CD14-positive monocyte (primary cell): ENCODE results near the gene SNPH. TPM values are rescaled to one million over a fixed set of nuclear protein-coding genes. Genes with fewer than 3 reads are reported as not detected.

Experiments
- DNase-seq, 3 donors: peaks; one replicate each; pipeline ENCODE4 v3.0.0-alpha.2; 2011 to 2022
- H2AFZ ChIP-seq: 2 replicates; pipeline ENCODE4 v1.6.0; 2012; ENCODE audit warnings: mild to moderate bottlenecking, low read depth, low read length, inconsistent platforms; ENCODE audit not compliant: insufficient read depth, poor library complexity, severe bottlenecking
- H3K27ac ChIP-seq, 2 donors: 1 replicate in 1 of 2; 2 replicates in 1 of 2; pipeline ENCODE4 v1.5.1; 2012 to 2013; ENCODE audit warnings: low read length in 2 of 2, control low read depth in 1 of 2, inconsistent platforms in 1 of 2, low read depth in 1 of 2, mild to moderate bottlenecking in 1 of 2
- H3K27me3 ChIP-seq, 2 donors: one replicate each; pipeline versions ENCODE4 v1.6.0 to v1.6.1; 2011 to 2013; ENCODE audit warnings: low read length in 2 of 2; ENCODE audit not compliant: control insufficient read depth in 2 of 2, insufficient read depth in 2 of 2
- H3K36me3 ChIP-seq, 2 donors: replicated peaks in 1 of 2; 1 replicate in 1 of 2; 2 replicates in 1 of 2; pipeline versions ENCODE4 v1.5.1 to v1.6.1; 2012 to 2013; ENCODE audit warnings: low read length in 2 of 2, control low read depth in 1 of 2, inconsistent platforms in 1 of 2, mild to moderate bottlenecking in 1 of 2; ENCODE audit not compliant: insufficient read depth in 2 of 2, control insufficient read depth in 1 of 2
- H3K4me1 ChIP-seq, 2 donors: 1 replicate in 1 of 2; 2 replicates in 1 of 2; pipeline versions ENCODE4 v1.5.1 to v1.6.1; 2012 to 2013; ENCODE audit warnings: low read length in 2 of 2, control low read depth in 1 of 2, inconsistent platforms in 1 of 2, mild to moderate bottlenecking in 1 of 2, moderate library complexity in 1 of 2; ENCODE audit not compliant: insufficient read depth in 2 of 2, control insufficient read depth in 1 of 2
- H3K4me2 ChIP-seq: replicated peaks from 2 replicates; pipeline ENCODE3; 2012; ENCODE audit warnings: low read length, moderate library complexity, mild to moderate bottlenecking; ENCODE audit not compliant: poor library complexity, severe bottlenecking; ENCODE audit errors: extremely low read depth
- H3K4me3 ChIP-seq, 3 experiments: fragments of 200-600 bp in 1 of 3; sonication (generic) in 1 of 3; replicated peaks in 1 of 3; 1 replicate in 2 of 3; 2 replicates in 1 of 3; pipeline ENCODE4 v1.5.1; 2011 to 2013; ENCODE audit warnings: low read length in 3 of 3, mild to moderate bottlenecking in 3 of 3, control low read depth in 2 of 3, low read depth in 2 of 3, inconsistent platforms in 1 of 3, moderate library complexity in 1 of 3
- H3K79me2 ChIP-seq: 2 replicates; pipeline ENCODE4 v1.6.0; 2012; ENCODE audit warnings: mild to moderate bottlenecking, control low read depth, inconsistent platforms, low read length, moderate library complexity; ENCODE audit not compliant: insufficient read depth
- H3K9ac ChIP-seq: 2 replicates; pipeline ENCODE4 v1.6.0; 2017; ENCODE audit warnings: low read length, mild to moderate bottlenecking; ENCODE audit not compliant: insufficient read depth, poor library complexity, severe bottlenecking
- H3K9me3 ChIP-seq, 2 donors: replicated peaks in 1 of 2; 1 replicate in 1 of 2; 2 replicates in 1 of 2; pipeline versions ENCODE4 v1.5.1 to v1.6.1; 2012 to 2013; ENCODE audit warnings: low read length in 2 of 2, control low read depth in 1 of 2; ENCODE audit not compliant: control insufficient read depth in 1 of 2, insufficient read depth in 1 of 2
- H4K20me1 ChIP-seq: 2 replicates; pipeline ENCODE4 v1.6.0; 2012; ENCODE audit warnings: mild to moderate bottlenecking, low read length, control low read depth, moderate library complexity; ENCODE audit not compliant: insufficient read depth
- H3K27ac Mint-ChIP-seq, 7 donors: one replicate each; pipeline ENCODE4 v1.8.0; 2020; ENCODE audit warnings: mild to moderate bottlenecking in 7 of 7, mixed read lengths in 7 of 7, moderate library complexity in 6 of 7, inconsistent platforms in 2 of 7
- H3K27me3 Mint-ChIP-seq, 3 donors: one replicate each; pipeline ENCODE4 v1.8.0; 2021 to 2022; ENCODE audit warnings: low read depth in 3 of 3, mild to moderate bottlenecking in 3 of 3, mixed read lengths in 3 of 3, moderate library complexity in 3 of 3, inconsistent platforms in 1 of 3
- H3K36me3 Mint-ChIP-seq, 2 donors: one replicate each; pipeline ENCODE4 v1.8.0; 2020; ENCODE audit warnings: mixed read lengths in 2 of 2, inconsistent platforms in 1 of 2, mild to moderate bottlenecking in 1 of 2
- H3K4me1 Mint-ChIP-seq: one replicate; pipeline ENCODE4 v1.8.0; 2020; ENCODE audit warnings: mild to moderate bottlenecking, mixed read lengths
- H3K4me3 Mint-ChIP-seq, 2 donors: one replicate each; pipeline ENCODE4 v1.8.0; 2020; ENCODE audit warnings: mild to moderate bottlenecking in 2 of 2, mixed read lengths in 2 of 2, moderate library complexity in 1 of 2
- H3K9me3 Mint-ChIP-seq, 7 donors: one replicate each; pipeline ENCODE4 v1.8.0; 2020 to 2022; ENCODE audit warnings: mixed read lengths in 7 of 7, mild to moderate bottlenecking in 6 of 7, moderate library complexity in 6 of 7, inconsistent platforms in 2 of 7
- CTCF ChIP-seq: fragments of 200-600 bp; IDR thresholded peaks from one replicate; pipeline ENCODE4 v1.8.0; 2022; ENCODE audit warnings: antibody characterized with exemption, mild to moderate bottlenecking
- WGBS: methylation state at CpG from one replicate; pipeline ENCODE4 v1.1.5; 2013; ENCODE audit warnings: missing lambda C conversion rate; ENCODE audit not compliant: insufficient coverage; 5-methylcytosine and 5-hydroxymethylcytosine counted together
- intact Hi-C, 2 donors: fragments of 100-400 bp; cut with micrococcal nuclease; formaldehyde crosslinking; loops; one replicate each; pipeline versions ENCODE4 v1.15.0 to v1.15.1; 2023
- polyA plus RNA-seq, 3 donors: library from polyadenylated mRNA; depleted of rRNA in 1 of 3; unstranded in 2 of 3; stranded (reverse) in 1 of 3; fragments of 300-500 nt in 2 of 3; fragments of >200 nt in 1 of 3; fragmentation: Illumina TruSeq in 2 of 3; gene quantifications; 1 replicate in 2 of 3; 2 replicates in 1 of 3; pipeline ENCODE4 v1.2.3, GENCODE V29; 2012 to 2021

Gene SNPH
- polyA plus RNA-seq, 3 donors: 0.07 to 0.10 TPM; not detected in 1

GRCh38 chr20:1346315-1346969 is 80.3 kb downstream of the SNPH start:
- WGBS: no CpG with 5 or more reads among the region's 2 CpGs
- Mint-ChIP-seq H3K9me3 (peaks cover 4 to 18% (median 12%) of the 10 kb centered on the region in 7 donors), H3K4me1 (peaks cover 6% of the 10 kb centered on the region), H3K36me3 (peaks cover 10 to 14% of the 10 kb centered on the region in 2 donors), H3K27me3 (peaks cover 0 to 1% (median 0%) of the 10 kb centered on the region in 3 donors), H3K4me3 (no peak overlapping the region), H3K27ac (no peak overlapping the region)
- H3K79me2 ChIP-seq: no peaks in the 10 kb centered on the region
- H3K27ac ChIP-seq: no peak overlapping the region
- H3K4me2 ChIP-seq: no peak overlapping the region
- H2AFZ ChIP-seq: no peak overlapping the region
- no peaks in the 10 kb centered on the region for H4K20me1 ChIP-seq
- peaks cover 0 to 5% of the 10 kb centered on the region in 2 donors for H3K9me3 ChIP-seq
- no peaks in the 10 kb centered on the region for H3K36me3 ChIP-seq
- DNase-seq: no peak
- H3K27me3 ChIP-seq: no peaks in the 10 kb centered on the region
- H3K9ac ChIP-seq: no peak overlapping the region
- no peak overlapping the region for H3K4me3 ChIP-seq
- TF ChIP-seq CTCF: no peak
- intact Hi-C loops: no loop called here
- H3K4me1 ChIP-seq: no peaks in the 10 kb centered on the region

GRCh38 chr20:1353956-1354355 is 87.9 kb downstream of the SNPH start:
- H4K20me1 ChIP-seq: peaks cover 9% of the 10 kb centered on the region
- H3K27me3 Mint-ChIP-seq: peaks cover 0 to 2% (median 0%) of the 10 kb centered on the region in 3 donors
- H3K27ac Mint-ChIP-seq: no peak overlapping the region
- peaks cover 0 to 20% of the 10 kb centered on the region in 2 donors for H3K9me3 ChIP-seq
- H3K9ac ChIP-seq: no peak overlapping the region
- no peak overlapping the region for H3K4me2 ChIP-seq
- no peak for TF ChIP-seq CTCF
- H3K4me3 ChIP-seq: no peak overlapping the region
- H3K9me3 Mint-ChIP-seq: peaks cover 4 to 27% (median 14%) of the 10 kb centered on the region in 7 donors
- intact Hi-C loops: no loop called here
- peaks cover 66 to 72% of the 10 kb centered on the region in 2 donors for H3K36me3 Mint-ChIP-seq
- H3K79me2 ChIP-seq: no peaks in the 10 kb centered on the region
- no peaks in the 10 kb centered on the region for H3K4me1 Mint-ChIP-seq
- H3K36me3 ChIP-seq: peaks cover 11 to 36% of the 10 kb centered on the region in 2 donors
- H3K4me3 Mint-ChIP-seq: no peak overlapping the region
- no peaks in the 10 kb centered on the region for H3K27me3 ChIP-seq
- H3K4me1 ChIP-seq: no peaks in the 10 kb centered on the region
- DNase-seq: no peak
- no peak overlapping the region for H3K27ac ChIP-seq
- H2AFZ ChIP-seq: no peak overlapping the region
